Transverse colon (tissue), 4 donors: Measurements from ENCODE around the gene OR5K2. TPM values are rescaled to one million over a fixed set of nuclear protein-coding genes. Genes with fewer than 3 reads are reported as not detected.

Experiments
- DNase-seq: peaks from one replicate; pipeline ENCODE4 v3.0.0-alpha.2; 2019
- H3K27ac ChIP-seq, 4 donors: fragments of 200-600 bp; sonication (generic); 2 replicates each; pipeline ENCODE4 v1.5.1; 2016 to 2018; ENCODE audit warnings: inconsistent platforms in 4 of 4
- H3K27me3 ChIP-seq: fragments of 200-600 bp; sonication (generic); 2 replicates; pipeline ENCODE4 v1.5.1; 2017; ENCODE audit warnings: inconsistent platforms
- H3K36me3 ChIP-seq, 4 donors: fragments of 200-600 bp; sonication (generic); 2 replicates each; pipeline ENCODE4 v1.5.1; 2017 to 2019; ENCODE audit warnings: inconsistent platforms in 4 of 4
- H3K4me1 ChIP-seq, 4 donors: fragments of 200-600 bp; sonication (generic); 2 replicates each; pipeline ENCODE4 v1.5.1; 2017 to 2020; ENCODE audit warnings: inconsistent platforms in 4 of 4
- H3K4me3 ChIP-seq, 4 donors: fragments of 200-600 bp; sonication (generic); 1 replicate in 1 of 4; 2 replicates in 3 of 4; pipeline versions ENCODE4 v1.5.1 to v1.6.1; 2017 to 2019; ENCODE audit warnings: inconsistent platforms in 4 of 4
- H3K9me3 ChIP-seq, 2 donors: fragments of 200-600 bp; sonication (generic); 2 replicates each; pipeline ENCODE4 v1.5.1; 2017 to 2019; ENCODE audit warnings: inconsistent platforms in 2 of 2
- CTCF ChIP-seq, 5 experiments: fragments of 200-600 bp in 3 of 5; fragments of 450-650 bp in 2 of 5; sonication (generic) in 3 of 5; IDR thresholded peaks; 1 replicate in 2 of 5; 2 replicates in 3 of 5; pipeline ENCODE4 v1.5.1; 2016 to 2017; ENCODE audit warnings: antibody characterized with exemption in 5 of 5, inconsistent platforms in 3 of 5, mild to moderate bottlenecking in 2 of 5, moderate library complexity in 1 of 5
- EP300 ChIP-seq: sonication (generic); formaldehyde crosslinking; IDR thresholded peaks from one replicate; pipeline ENCODE4 v1.6.1; 2017; ENCODE audit warnings: antibody characterized with exemption, low read depth
- POLR2A ChIP-seq: fragments of 450-650 bp; IDR thresholded peaks from one replicate; pipeline ENCODE4 v1.6.1; 2016; ENCODE audit warnings: antibody characterized with exemption, mild to moderate bottlenecking, moderate library complexity
- POLR2AphosphoS5 ChIP-seq, 3 donors: sonication (generic); formaldehyde crosslinking; IDR thresholded peaks; one replicate each; pipeline ENCODE4 v1.6.1; 2016; ENCODE audit warnings: antibody characterized with exemption in 3 of 3
- WGBS, 2 donors: methylation state at CpG; one replicate each; pipeline ENCODE4 v1.1.5; 2018; ENCODE audit warnings: low coverage in 1 of 2; 5-methylcytosine and 5-hydroxymethylcytosine counted together
- in situ Hi-C, 4 donors: fragments of 200-750 bp; cut with MboI; loops; one replicate each; pipeline versions ENCODE4 v1.15.0 to v1.15.1; 2017; ENCODE audit warnings: low sequenced_read_pairs in 3 of 4, low pct_ligation_motif_present in 1 of 4, low pct_unique_long_range_greater_than_20kb in 1 of 4
- intact Hi-C: fragments of 100-400 bp; cut with DNase I; formaldehyde crosslinking; loops from one replicate; pipeline ENCODE4 v1.15.1; 2023; ENCODE audit warnings: low total_unique reads
- total RNA-seq, 4 donors: library from RNA; depleted of rRNA; stranded (reverse); fragments of >200 nt; gene quantifications; one replicate each; pipeline ENCODE4 v1.1.0, GENCODE V29; 2016

OR5K2 gene
- total RNA-seq, 4 donors from 2014 or later = not detected

GRCh38 chr3:98483626-98484025, 13.9 kb upstream of the OR5K2 start:
- no peaks in the 10 kb centered on the region for H3K4me1 ChIP-seq
- H3K27me3 ChIP-seq = no peaks in the 10 kb centered on the region
- H3K9me3 ChIP-seq = peaks cover 7 to 8% of the 10 kb centered on the region in 2 donors
- H3K27ac ChIP-seq = no peak overlapping the region
- intact Hi-C loops (no loop called here), in situ Hi-C loops (no loop called here)
- no peak overlapping the region for H3K4me3 ChIP-seq
- TF ChIP-seq CTCF (IDR thresholded peaks at IDR 0.05) (no peak), POLR2A (no peak), POLR2AphosphoS5 (IDR thresholded peaks at IDR 0.05) (no peak), EP300 (no peak)
- WGBS, 2 donors = 89 to 91% methylated on average over 3 of the region's 3 CpGs
- no peak for DNase-seq
- H3K36me3 ChIP-seq = no peaks in the 10 kb centered on the region

- Histone ChIP-seq H3K27me3 (no peaks in the 10 kb centered on the region), H3K4me3 (no peak overlapping the region), H3K9me3 (no peaks in the 10 kb centered on the region), H3K27ac (no peak overlapping the region), H3K36me3 (no peaks in the 10 kb centered on the region), H3K4me1 (no peaks in the 10 kb centered on the region)
- intact Hi-C loops = no loop called here
- in situ Hi-C loops = no loop called here
- DNase-seq = no peak
- no peak for TF ChIP-seq POLR2A
- no peak for TF ChIP-seq EP300
- TF ChIP-seq CTCF (IDR thresholded peaks at IDR 0.05) = no peak
- no peak for TF ChIP-seq POLR2AphosphoS5 (IDR thresholded peaks at IDR 0.05)
- 58 to 75% methylated on average over 4 of the region's 4 CpGs for WGBS, 2 donors
Observed at GRCh38 chr3:98500019-98500418, 2.5 kb downstream of the OR5K2 start.

- no peaks in the 10 kb centered on the region for H3K9me3 ChIP-seq
- no peak overlapping the region for H3K27ac ChIP-seq
- no peak for DNase-seq
- no peaks in the 10 kb centered on the region for H3K27me3 ChIP-seq
- intact Hi-C loops (no loop called here), in situ Hi-C loops (no loop called here)
- no peaks in the 10 kb centered on the region for H3K4me1 ChIP-seq
- H3K4me3 ChIP-seq = no peak overlapping the region
- no peaks in the 10 kb centered on the region for H3K36me3 ChIP-seq
- 83 to 91% methylated on average over 4 of the region's 4 CpGs for WGBS, 2 donors
- TF ChIP-seq EP300 = no peak
- TF ChIP-seq CTCF (IDR thresholded peaks at IDR 0.05) = no peak
- TF ChIP-seq POLR2A = no peak
- no peak for TF ChIP-seq POLR2AphosphoS5 (IDR thresholded peaks at IDR 0.05)
Observed at GRCh38 chr3:98501270-98501669, 3.8 kb downstream of the OR5K2 start.

GRCh38 chr3:98501863-98502576, 4.5 kb downstream of the OR5K2 start:
- Histone ChIP-seq H3K27me3 (no peaks in the 10 kb centered on the region), H3K27ac (no peak overlapping the region), H3K9me3 (no peaks in the 10 kb centered on the region), H3K4me3 (no peak overlapping the region), H3K36me3 (no peaks in the 10 kb centered on the region), H3K4me1 (no peaks in the 10 kb centered on the region)
- intact Hi-C loops (no loop called here), in situ Hi-C loops (no loop called here)
- no peak for TF ChIP-seq CTCF (IDR thresholded peaks at IDR 0.05)
- TF ChIP-seq POLR2A = no peak
- no peak for TF ChIP-seq POLR2AphosphoS5 (IDR thresholded peaks at IDR 0.05)
- no peak for TF ChIP-seq EP300
- 92% methylated on average over 5 of the region's 5 CpGs for WGBS, 2 donors
- DNase-seq = no peak
